Limb (tissue), 2 donors: Measurements from ENCODE around the gene MTREX.
A peak's percentile ranks its signal among the peaks of the same experiment; 100 is the strongest.

ENCODE experiments used
- DNase-seq, 2 donors: peaks; one replicate each; pipeline ENCODE4 v3.0.0-alpha.2; 2016; ENCODE audit errors: extremely low spot score in 2 of 2

MTREX gene

DNA sequence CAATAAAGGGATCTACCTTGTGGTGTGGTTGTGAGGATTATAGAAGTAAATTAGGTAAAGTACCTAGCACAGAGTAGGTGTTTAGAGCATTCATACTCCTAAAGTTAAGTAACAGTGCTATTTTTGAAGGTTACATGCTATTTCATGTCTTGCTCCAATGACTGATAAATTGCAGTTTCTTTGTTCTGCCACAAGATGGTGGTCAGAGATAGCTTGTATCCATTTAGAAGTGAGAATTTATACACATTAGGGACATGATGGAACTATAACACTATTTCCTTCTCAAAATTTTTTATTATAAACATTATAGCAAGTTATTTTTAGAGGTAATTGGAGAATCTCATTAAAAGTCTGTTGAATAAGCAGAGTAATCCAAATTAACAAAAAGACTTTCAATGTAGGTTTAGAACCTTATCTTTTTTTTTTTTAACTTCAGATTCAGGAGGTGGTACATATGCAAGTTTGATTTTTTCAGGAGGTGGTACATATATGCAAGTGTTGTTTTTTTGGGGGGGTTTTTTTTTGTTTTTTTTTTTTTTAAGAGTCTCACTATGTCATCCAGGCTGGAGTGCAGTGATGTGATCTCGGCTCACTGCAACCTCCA lies 17.1 kb downstream of the MTREX start:
- DNase-seq: peak in 1 of 2 donors; percentile 47

DNA sequence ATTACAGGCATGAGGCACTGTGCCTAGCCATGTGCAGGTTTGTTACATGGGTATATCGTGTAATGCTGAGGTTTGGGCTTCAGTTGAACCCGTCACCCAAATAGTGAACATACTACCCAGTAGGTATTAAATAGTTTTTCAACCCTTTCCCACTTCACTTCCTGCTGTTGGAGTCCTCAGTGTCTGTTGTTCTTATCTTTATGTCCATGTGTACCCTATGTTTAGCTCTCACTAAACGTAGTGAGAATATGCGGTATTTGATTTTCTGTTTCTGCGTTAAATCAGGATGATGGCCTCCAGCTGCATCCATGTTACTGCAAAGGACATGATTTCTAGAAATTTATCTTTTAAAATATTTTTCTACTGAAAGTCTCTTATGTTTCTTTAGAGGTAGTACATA lies 17.8 kb downstream of the MTREX start:
- no peak for DNase-seq

GRCh38 chr5:55327281-55327680 lies 19.5 kb downstream of the MTREX start:
- no peak for DNase-seq

GRCh38 chr5:55331321-55331720 lies 23.5 kb downstream of the MTREX start:
- DNase-seq: no peak

DNA sequence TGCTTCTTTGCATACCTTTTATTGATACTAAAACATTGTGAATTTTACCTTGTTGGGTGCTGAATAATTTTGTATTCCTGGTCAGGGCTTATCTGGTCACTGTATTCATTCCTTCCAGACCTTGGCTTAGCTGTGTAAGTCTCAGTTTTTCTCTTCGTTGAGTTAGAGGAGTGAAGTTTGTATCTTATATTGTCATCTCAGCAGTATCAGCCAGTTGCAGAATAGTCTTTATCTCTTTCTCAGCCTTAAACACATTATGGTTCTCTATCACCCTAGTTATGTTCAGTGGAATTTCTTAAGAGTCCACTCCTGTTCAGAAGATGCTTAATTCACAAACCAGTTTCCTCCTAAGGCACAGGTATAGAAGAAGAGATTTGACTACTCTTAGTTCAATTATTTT lies 25.2 kb downstream of the MTREX start:
- no peak for DNase-seq

GRCh38 chr5:55333811-55334210 lies 26.0 kb downstream of the MTREX start:
- DNase-seq: no peak

GRCh38 chr5:55338092-55338613 lies 30.4 kb downstream of the MTREX start:
- no peak for DNase-seq

DNA sequence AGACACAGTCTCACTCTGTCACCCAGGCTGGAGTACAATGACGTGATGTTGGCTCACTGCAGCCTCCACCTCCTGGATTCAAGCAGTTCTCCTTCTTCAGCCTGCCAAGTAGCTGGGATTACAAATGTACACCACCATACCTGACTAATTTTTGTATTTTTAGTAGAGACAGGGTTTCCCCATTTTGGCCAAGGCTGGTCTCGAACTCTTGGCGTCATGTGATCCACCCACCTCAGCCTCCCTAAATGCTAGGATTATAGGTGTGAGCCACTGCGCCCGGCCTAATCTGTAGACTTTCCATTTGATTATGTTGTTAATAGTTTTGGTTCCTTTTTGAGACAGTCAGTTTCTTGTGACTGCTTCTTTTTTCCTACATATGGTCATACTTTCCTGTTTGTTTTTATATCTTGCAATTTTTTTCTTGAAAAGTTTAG lies 31.0 kb downstream of the MTREX start:
- DNase-seq: no peak

DNA sequence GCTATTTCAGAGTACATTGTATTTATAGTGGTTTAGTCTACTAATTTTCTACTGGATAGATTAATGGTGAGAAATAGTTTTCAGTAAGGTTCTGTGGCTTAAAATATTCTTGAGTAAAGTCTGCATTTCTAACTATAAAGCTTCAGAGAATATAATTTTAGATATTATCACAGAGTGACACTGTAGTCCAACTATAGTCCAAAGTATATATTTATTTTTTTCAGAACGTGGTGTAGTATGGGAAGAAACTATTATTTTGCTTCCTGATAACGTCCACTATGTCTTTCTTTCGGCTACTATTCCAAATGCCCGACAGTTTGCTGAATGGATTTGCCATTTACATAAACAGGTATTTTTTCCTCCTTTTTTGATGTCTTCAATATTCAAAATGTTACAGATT lies 35.3 kb downstream of the MTREX start:
- no peak for DNase-seq

GRCh38 chr5:55343609-55344008 lies 35.8 kb downstream of the MTREX start:
- DNase-seq: no peak

- peak; percentile 58 to 65 for DNase-seq
Measured at GRCh38 chr5:55344392-55344992, 36.7 kb downstream of the MTREX start.

GRCh38 chr5:55345327-55345726 lies 37.5 kb downstream of the MTREX start:
- DNase-seq: no peak

GRCh38 chr5:55347786-55348185 lies 40.0 kb downstream of the MTREX start:
- no peak for DNase-seq

DNA sequence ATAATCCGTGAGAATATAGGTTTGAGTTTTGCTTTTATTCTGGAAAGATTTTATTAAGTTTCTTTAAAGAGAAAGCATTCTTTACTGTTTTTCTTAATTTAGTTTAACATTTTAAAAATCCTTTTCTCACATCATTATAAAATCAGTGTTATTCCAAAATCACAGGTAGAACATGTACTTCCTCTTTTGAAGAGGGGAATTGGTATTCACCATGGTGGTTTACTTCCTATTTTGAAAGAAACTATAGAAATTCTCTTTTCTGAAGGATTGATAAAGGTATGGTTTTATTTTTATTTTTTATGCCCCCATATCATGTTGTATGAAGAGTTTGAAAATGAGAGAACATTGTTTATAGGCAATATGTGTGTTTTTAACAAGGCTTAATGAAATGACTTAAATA lies 43.0 kb downstream of the MTREX start:
- no peak for DNase-seq

GRCh38 chr5:55356896-55357295 lies 49.1 kb downstream of the MTREX start:
- DNase-seq: no peak

- DNase-seq: no peak
Measured at GRCh38 chr5:55360190-55360589, 52.4 kb downstream of the MTREX start.

DNA sequence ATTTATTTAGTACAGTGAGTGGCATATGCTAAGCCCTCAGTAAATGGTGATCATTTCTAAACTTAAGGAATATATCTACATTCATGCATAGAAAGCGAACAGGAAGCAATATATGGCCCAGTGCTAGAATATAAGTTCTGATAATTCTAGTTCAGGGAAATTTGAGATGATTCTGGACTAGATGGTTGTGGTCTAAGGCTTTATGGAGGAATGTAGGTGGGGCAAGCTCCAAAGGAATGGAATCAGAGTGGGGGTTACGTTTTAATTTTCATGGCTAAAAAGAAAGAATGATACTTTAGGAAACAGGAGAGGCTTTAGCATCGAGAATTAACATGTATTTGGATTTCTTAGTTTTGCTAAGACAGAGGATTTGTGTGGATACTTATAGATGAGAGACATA lies 56.1 kb downstream of the MTREX start:
- DNase-seq: no peak

DNA sequence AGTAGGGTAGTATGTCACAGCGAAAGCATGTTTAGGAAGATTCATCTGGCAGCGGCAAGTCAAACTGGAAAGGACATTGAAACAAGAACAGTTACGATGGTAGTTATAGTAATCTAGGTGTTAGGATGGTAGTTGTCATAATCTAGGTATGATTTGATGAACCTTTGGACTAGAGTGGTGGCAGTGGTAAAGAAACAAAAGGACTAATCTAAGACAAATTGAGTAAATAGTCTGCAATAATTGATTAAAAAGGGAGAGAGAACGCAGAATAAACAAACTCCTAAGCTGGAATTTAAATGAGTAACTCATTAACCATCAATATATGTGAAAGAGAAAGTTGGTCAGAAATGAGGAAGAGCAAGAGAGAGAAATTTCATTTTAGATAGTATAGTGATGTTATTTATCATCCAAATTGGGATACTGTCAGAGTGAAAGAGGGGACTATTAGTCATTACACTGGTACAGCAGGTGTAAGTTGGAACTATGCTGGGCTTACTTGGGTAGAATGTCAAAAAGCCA lies 56.8 kb downstream of the MTREX start:
- DNase-seq: no peak

- DNase-seq: no peak
Measured at GRCh38 chr5:55370291-55370925, 62.6 kb downstream of the MTREX start.

DNA sequence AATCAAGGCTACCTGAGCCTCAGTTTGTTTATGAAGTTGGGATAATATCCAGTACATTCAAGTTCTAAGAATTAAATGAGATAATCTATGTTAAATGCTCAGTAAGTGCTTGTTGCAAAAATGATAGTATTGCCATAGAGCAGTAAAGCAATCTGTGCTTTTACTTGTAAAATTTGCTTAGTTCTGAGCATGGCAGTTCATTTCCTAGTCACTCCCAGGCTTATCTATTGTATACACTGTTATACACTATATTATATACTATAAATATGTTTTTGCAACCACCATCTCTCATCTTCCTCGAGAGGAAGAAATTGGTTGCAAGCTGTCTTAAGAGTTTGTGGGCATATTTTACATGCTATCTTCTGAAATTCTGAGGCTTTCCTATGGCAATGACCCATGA lies 63.4 kb downstream of the MTREX start:
- no peak for DNase-seq

DNA sequence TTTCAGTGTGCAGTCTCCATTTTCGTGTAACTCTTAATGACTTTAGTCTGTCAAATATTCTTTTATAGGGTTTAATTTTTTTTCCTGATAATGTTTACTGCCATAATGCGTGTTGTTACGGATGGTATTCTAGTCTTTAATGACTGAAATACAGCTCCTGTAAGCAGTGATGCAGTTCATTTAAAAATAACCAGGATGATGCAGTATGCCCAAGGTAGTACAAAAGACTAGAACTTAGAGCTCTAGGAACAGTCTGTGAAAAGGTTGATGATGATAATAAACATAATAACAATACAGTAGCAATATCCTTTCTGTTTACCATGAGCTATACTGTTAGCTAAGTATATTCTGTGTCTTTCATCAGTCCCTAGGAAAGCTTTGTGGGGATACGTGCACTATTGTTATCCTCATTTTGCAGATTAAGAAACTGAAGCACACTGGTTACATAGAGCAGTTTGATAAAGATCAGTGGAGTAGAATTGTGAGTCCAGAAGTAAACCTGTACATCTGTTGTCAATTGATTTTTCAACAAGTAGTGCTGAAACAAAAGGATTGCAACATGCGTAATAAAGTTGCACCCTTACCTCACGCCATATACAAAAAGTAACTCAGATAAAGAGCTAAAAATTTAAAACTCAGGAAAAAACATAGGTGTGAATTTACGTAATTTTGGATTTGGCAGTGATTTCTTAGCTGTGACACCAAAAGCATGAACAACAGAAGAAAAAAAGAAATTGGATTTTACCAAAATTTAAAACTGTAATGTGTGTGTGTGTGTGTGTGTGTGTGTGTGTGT lies 64.5 kb downstream of the MTREX start:
- no peak for DNase-seq

DNA sequence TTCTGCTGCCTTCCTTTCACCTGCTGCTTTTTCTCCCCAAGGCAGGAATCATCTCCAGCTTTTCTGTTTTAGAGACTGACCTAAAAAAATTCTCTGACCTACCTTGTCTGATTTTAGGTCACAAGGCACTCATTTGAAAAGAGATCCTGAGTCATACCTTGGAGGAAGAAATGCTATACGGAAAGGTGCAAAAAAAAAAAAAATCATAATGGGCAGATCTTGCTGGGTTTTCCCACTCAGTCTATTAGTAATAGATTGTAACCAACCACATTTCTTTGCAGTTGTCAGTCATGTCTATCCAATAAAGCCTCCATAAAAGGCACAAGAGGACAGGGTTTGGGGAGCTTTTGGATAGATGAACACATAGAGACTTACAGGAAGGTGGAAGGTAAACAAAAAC lies 70.0 kb downstream of the MTREX start:
- no peak for DNase-seq
